ENCODE results near the gene ZC3H10. TPM values are rescaled to one million over a fixed set of nuclear protein-coding genes. Genes with fewer than 3 reads are reported as not detected.

ZC3H10 gene
- total and polyA plus RNA-seq, 10 donors: 1.5 to 13.6 (median 8.9) TPM

GRCh38 chr12:56159482-56160192 is 41.6 kb downstream of the ZC3H10 start:
- WGBS, 5 donors: 9 to 42% (median 25%) methylated on average over 6 to 8 of the region's 8 CpGs
- TF ChIP-seq POLR2AphosphoS5 (IDR thresholded peaks at IDR 0.05): no peak
- TF ChIP-seq, protein P1, sequence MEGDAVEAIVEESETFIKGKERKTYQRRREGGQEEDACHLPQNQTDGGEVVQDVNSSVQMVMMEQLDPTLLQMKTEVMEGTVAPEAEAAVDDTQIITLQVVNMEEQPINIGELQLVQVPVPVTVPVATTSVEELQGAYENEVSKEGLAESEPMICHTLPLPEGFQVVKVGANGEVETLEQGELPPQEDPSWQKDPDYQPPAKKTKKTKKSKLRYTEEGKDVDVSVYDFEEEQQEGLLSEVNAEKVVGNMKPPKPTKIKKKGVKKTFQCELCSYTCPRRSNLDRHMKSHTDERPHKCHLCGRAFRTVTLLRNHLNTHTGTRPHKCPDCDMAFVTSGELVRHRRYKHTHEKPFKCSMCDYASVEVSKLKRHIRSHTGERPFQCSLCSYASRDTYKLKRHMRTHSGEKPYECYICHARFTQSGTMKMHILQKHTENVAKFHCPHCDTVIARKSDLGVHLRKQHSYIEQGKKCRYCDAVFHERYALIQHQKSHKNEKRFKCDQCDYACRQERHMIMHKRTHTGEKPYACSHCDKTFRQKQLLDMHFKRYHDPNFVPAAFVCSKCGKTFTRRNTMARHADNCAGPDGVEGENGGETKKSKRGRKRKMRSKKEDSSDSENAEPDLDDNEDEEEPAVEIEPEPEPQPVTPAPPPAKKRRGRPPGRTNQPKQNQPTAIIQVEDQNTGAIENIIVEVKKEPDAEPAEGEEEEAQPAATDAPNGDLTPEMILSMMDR (IDR thresholded peaks at IDR 0.05 in 8 of 11, conservative IDR thresholded peaks at IDR 0.05 in 3 of 11): no peak
- no peak for TF ChIP-seq POLR2A (IDR thresholded peaks at IDR 0.05)
- peak overlapping the region; percentile 87 to 99 (median 95) for H3K27ac ChIP-seq
- H3K4me1 ChIP-seq: peaks cover 22 to 65% (median 52%) of the 10 kb centered on the region in 6 donors
- peaks cover 0 to 53% (median 51%) of the 10 kb centered on the region in 6 donors for H3K36me3 ChIP-seq
- no peaks in the 10 kb centered on the region for H3K27me3 ChIP-seq (replicated peaks in 1 of 7)
- H3K4me3 ChIP-seq: peak overlapping the region; percentile 66 to 88 (median 71)
- intact Hi-C loops (cut with DNase I; ENCODE audit: low total_unique reads): no loop called here
- DNase-seq: no peak
- no peaks in the 10 kb centered on the region for H3K9me3 ChIP-seq

DNA sequence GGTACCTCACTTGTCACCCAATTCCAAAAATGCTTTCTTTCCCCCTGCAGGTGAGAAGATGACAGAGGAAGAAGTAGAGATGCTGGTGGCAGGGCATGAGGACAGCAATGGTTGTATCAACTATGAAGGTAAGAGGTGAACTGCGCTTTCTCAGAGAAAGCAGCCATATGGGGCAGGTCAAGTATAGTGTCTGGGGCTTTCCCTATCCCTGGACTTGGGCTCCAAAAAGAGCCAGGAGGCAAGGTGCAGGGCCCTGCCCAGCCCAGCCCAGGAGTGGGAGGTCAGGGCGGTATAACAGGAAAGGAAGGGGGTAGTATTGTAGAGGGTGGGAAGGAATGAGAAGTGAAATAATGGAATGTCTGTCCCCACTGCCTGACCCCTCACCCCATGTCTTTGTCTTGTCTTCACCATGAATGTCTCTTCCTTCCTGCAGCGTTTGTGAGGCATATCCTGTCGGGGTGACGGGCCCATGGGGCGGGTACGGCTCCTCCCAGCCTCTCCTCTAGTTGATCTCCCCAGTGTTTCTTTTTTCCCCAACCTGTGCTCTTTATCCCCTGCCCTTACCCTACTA is 42.2 kb downstream of the ZC3H10 start:
- Histone ChIP-seq H3K27me3 (replicated peaks in 1 of 7) (no peaks in the 10 kb centered on the region), H3K27ac (peak overlapping the region; percentile 70 to 99 (median 95)), H3K4me1 (peaks cover 22 to 65% (median 52%) of the 10 kb centered on the region in 6 donors), H3K9me3 (no peaks in the 10 kb centered on the region), H3K4me3 (peak overlapping the region; percentile 66 to 88 (median 71)), H3K36me3 (peaks cover 0 to 60% (median 58%) of the 10 kb centered on the region in 6 donors)
- no peak for TF ChIP-seq POLR2A (IDR thresholded peaks at IDR 0.05)
- TF ChIP-seq POLR2AphosphoS5 (IDR thresholded peaks at IDR 0.05): peak in 2 of 3 donors; percentile 65 to 77
- TF ChIP-seq, protein P1 (IDR thresholded peaks at IDR 0.05 in 8 of 11, conservative IDR thresholded peaks at IDR 0.05 in 3 of 11): no peak
- 18 to 26% (median 20%) methylated on average over 7 of the region's 7 CpGs for WGBS, 5 donors
- intact Hi-C loops (cut with DNase I; ENCODE audit: low total_unique reads): no loop called here
- DNase-seq: peak; percentile 86

DNA sequence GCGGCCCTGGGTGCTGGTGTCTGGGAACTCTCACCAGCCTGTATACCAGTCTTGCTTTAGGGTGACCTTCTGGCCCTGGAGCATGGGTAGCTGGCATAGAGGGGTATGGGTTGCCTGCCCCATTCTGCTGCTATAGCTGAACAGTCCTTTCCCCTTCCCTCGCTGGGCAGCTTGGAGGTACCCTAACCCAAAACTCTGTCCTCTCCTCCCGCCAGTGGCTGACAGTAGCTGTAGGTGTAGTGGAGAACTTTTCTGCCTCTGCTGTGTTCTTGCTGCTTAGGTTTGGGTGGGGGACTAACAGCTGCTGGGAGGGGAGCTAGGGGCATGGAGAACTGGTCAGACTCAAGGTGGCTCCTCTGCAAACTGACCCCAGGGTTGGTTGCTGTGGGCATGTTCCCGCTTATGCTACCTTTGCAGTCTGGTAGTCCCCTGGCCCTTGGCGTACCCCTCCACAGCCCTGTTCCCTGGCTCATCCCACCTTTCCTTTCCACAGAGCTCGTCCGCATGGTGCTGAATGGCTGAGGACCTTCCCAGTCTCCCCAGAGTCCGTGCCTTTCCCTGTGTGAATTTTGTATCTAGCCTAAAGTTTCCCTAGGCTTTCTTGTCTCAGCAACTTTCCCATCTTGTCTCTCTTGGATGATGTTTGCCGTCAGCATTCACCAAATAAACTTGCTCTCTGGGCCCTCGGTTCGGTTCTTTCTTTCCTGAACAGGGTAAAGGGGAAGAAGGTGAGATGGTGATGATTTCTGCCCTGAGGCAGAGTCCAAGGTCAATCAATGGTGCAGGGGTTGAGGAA is 43.0 kb downstream of the ZC3H10 start:
- TF ChIP-seq, protein P1 (IDR thresholded peaks at IDR 0.05 in 8 of 11, conservative IDR thresholded peaks at IDR 0.05 in 3 of 11): no peak
- TF ChIP-seq POLR2AphosphoS5 (IDR thresholded peaks at IDR 0.05): peak; percentile 10 to 41 (median 36)
- no peak for TF ChIP-seq POLR2A (IDR thresholded peaks at IDR 0.05)
- peak overlapping the region; percentile 70 to 99 (median 95) for H3K27ac ChIP-seq
- H3K4me3 ChIP-seq: peak overlapping the region; percentile 66 to 88 (median 71)
- 68 to 81% (median 79%) methylated on average over 11 of the region's 11 CpGs for WGBS, 5 donors
- no peaks in the 10 kb centered on the region for H3K9me3 ChIP-seq
- peaks cover 22 to 65% (median 52%) of the 10 kb centered on the region in 6 donors for H3K4me1 ChIP-seq
- no peak for DNase-seq
- intact Hi-C loops (cut with DNase I; ENCODE audit: low total_unique reads): no loop called here
- H3K27me3 ChIP-seq (replicated peaks in 1 of 7): no peaks in the 10 kb centered on the region
- peaks cover 0 to 68% (median 65%) of the 10 kb centered on the region in 6 donors for H3K36me3 ChIP-seq
